Stimulated activated CD4-positive, alpha-beta T cell treated with anti-CD3 and anti-CD28 coated beads, Interleukin-4, amount 100 ng/mL, for 48 hours (primary cell): ENCODE results near the gene MLPH.

Source experiments
- DNase-seq, 2 donors: peaks; one replicate each; pipeline ENCODE4 v3.0.0-alpha.2; 2020; ENCODE audit warnings: low read depth in 2 of 2

The MLPH gene

GRCh38 chr2:237546040-237546875, 59.2 kb downstream of the MLPH start:
- no peak for DNase-seq

DNA sequence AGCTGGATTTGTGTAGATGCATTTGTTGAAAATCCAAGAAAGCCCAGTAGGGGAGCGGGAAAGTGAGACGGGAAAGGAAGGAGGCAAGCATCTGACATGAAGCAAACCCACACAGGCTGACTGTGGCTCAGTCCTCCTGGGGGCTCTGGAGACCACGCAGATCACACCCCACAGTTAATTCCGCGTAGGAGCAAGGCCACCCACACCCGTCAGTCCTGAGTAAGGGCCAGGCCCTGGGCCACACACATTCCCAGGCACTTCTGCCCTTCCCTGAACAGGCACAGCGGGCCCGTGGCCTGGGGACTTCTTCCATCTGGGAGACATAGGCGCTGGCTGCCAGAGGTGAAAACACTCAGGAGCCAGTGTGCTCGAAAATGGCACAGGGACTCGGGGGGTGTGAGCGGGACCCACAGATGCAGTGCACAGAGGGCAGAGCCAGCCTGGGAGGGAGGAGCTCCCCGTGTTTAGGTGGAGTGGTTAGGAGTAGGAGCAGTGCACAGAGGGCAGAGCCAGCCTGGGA, 59.9 kb downstream of the MLPH start:
- DNase-seq, result no peak

DNA sequence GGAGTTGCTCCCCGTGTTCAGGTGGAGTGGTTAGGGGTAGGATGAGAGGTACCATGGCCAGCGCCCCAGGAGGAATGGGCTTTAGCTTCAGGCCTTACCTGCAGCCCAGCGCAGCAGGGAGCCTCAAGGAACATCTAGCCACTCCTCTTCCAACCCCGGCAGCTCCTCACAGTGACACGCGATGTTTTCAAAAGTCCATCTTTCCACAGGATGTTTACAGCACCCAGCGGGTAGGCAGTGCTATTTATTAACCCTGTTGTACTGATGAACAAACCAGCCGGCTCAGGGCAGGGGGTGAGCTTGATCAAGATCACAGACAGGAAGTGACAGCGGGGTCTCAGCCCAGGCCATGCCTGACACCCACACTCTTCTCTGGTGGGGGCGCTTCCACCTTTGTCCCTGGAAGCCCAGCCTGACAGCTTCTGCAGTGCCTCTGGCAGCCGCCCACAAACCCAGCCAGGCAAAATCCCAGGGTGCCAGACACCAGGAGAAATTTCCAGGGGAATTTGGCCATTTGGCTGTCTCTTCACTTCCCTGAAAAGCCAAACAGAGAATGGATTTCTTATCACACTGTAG, 60.9 kb downstream of the MLPH start:
- no peak for DNase-seq

GRCh38 chr2:237549216-237549615, 62.2 kb downstream of the MLPH start:
- no peak for DNase-seq

DNA sequence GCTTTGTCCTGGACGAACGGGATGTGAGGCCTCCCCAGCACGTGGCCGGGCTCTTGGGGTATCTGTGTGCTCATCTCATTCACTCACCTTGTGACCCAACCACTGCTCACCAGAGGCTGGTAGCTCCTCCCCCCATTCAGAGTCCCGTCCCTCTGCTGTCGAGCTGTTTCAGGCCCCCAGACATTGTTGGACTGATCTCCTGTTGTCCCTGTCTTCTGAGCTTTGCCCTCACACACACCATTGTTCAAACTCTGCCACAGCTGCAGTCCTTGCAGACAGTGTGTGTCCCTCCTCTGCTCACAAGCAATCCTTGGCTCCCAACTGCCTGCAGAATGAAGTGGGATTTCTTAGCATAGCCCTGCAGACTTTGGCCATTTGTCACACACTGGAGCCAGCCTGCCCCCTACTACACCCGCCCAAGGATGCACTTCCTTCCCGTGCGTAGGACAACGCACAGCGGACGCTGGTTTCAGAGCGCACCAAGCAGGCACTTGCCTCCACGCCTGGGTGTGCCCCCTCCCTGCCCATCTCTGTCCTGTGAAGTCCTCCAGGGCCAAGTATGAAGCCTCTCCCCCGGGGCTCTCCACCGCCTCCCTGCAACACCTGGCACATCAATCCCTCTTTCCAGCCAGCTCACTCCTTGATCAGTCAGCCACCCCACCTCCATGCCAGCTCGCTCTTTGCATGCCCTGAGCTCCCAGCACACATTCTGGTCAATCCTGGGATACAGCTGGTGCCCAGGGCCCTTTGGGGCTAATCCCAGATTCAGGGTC, 62.8 kb downstream of the MLPH start:
- no peak for DNase-seq

GRCh38 chr2:237551071-237551574, 64.1 kb downstream of the MLPH start:
- no peak for DNase-seq

DNA sequence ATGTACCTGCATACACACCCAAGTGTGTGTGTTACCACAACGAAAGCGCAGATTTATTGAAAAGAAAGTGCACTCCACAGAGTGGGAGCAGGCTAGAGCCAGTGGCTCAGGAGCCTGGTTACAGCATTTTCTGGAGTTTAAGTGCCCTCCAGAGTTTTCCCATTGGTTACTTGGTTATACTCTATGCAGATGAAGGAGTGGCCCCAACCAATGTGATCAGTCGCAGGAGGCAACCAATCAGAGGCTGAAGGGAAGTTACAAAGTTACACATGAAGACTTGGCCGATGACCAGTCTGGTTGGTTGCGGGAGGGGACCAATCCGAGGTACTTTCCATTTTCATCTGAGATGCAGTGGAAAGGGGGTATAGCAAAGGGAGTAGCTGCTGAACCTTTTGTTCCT, 65.9 kb downstream of the MLPH start:
- no peak for DNase-seq

GRCh38 chr2:237553948-237554347, 66.9 kb downstream of the MLPH start:
- DNase-seq, result no peak

DNA sequence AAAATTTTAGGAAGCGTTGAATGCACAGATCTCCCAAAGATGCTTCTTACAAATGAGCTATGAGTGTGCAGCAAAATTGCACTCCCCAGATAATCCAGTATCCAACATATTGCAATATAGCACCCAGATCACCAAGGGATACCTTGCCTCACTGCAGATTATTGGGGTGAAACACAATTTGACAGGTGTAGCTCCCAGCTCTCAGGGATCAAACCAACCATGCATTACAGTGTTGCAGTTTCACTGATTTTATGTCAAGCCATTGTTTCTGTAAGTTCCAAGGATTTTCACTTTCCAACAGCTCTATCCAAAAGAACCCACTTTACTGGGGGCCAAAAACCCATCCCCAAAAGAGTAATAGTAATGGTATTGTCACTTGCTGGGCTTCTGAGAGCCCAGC, 68.5 kb downstream of the MLPH start:
- no peak for DNase-seq

DNA sequence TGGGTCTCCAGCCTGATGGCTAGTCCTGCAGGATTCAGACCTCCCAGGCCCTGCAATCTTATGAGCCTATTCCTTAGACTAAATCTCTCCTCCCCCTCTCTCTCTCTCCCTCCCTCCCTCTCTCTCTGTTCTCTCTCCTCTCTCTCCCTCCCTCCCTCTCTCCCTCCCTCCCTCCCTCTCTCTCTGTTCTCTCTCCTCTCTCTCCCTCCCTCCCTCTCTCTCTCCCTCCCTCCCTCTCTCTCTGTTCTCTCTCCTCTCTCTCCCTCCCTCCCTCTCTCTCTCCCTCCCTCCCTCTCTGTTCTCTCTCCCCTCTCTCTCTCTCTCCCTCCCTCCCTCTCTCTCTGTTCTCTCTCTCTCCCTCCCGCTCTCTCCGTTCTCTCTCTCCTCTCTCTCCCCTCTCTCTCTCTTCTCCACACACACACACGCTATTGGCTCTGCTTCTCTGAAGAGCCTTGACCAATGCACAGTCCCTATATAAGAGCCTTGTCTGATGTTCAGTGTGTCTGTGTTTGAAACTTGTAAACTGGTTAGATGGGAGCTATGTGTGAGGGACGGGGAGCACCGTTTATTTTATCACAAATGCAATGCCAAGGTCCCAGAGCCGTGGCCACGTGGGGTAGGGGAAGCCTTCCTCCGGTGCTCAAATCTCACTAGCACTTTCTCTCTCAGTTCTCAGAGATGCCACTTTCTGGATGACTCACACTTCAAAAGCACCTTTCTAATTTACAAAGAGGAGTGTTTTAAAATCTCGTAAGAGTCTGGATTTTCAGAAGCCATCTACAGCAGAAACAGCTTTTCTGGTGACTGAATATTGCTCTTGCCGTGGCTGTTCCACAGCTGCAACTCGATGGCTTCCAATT, 70.0 kb downstream of the MLPH start:
- peak in 1 of 2 donors; percentile 22 for DNase-seq

DNA sequence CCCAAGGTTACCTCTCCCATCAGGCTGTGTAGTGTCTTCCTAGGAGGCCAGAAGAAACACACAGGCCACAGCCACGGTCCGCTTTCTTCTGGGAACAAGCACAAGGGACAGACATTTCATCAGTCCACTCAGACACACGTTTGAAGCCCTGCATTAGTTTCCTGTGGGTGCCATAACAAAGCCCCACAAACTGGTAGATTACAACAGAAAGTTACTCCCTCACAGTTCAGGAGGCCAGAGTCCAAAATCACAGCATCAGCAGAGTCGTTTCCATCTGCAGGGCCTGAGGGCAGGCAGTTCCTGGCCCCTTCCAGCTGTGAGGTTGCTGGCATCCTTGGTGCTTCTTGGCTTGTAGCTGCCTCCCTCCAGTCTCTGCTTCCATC, 70.6 kb downstream of the MLPH start:
- no peak for DNase-seq

GRCh38 chr2:237558961-237559641, 72.0 kb downstream of the MLPH start:
- DNase-seq, result no peak

DNA sequence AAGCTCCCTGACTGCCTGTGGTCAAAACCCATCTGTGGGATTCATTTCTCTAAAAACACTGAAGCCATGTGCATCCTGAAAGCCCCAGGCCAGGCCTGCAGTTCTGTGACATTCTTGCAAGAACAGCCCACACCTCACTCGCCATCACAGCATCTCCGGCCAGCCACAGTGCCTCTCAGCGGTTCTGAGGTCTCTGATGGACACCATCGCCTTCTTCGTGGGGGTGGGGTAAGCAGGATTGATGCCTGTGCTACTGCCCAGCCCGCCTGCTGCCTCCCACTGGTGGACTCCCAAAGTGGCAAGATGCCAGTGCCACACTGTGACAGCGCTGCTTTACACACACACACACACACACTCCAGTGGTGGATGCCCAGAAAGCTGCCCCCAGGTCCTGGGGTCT, 74.2 kb downstream of the MLPH start:
- DNase-seq, result no peak

GRCh38 chr2:237563816-237564215, 76.8 kb downstream of the MLPH start:
- no peak for DNase-seq

GRCh38 chr2:237564526-237565131, 77.6 kb downstream of the MLPH start:
- DNase-seq, result no peak

GRCh38 chr2:237565974-237566373, 78.9 kb downstream of the MLPH start:
- no peak for DNase-seq

- DNase-seq, result no peak
Observed at GRCh38 chr2:237566401-237567235, 79.6 kb downstream of the MLPH start, which contains the start of gene PRLH. Gene PRLH, plus strand, starts transcription at chr2:237566574. Its CDS starts 0 bp downstream, at chr2:237566574.

GRCh38 chr2:237567276-237568029, 80.4 kb downstream of the MLPH start:
- no peak for DNase-seq
